NCI-H1417 treated with DMSO at 0.1 percent for 48 hours (cell line): Measurements from ENCODE around the gene STXBP6.
A peak's percentile ranks its signal among the peaks of the same experiment; 100 is the strongest.

Source experiments
- DNase-seq: peaks from one replicate; lab custom pipeline; 2025; lab: John Stamatoyannopoulos, UW

Gene STXBP6

GRCh38 chr14:25052385-25052784 is 2.4 kb upstream of the STXBP6 start:
- no peak for DNase-seq

GRCh38 chr14:25050269-25051150 is 563 bp upstream of the STXBP6 start:
- no peak for DNase-seq

- DNase-seq: no peak
Measured at GRCh38 chr14:25049093-25049567, 817 bp downstream of the STXBP6 start.

GRCh38 chr14:25048170-25049016 is 1.6 kb downstream of the STXBP6 start:
- no peak for DNase-seq

- DNase-seq: no peak
Measured at GRCh38 chr14:25046301-25046943, 3.5 kb downstream of the STXBP6 start.

- DNase-seq: no peak
Measured at GRCh38 chr14:25044106-25044698, 5.7 kb downstream of the STXBP6 start.

- no peak for DNase-seq
Measured at GRCh38 chr14:25042362-25043299, 7.3 kb downstream of the STXBP6 start.

GRCh38 chr14:25041898-25042297 is 8.0 kb downstream of the STXBP6 start:
- peak; percentile 87 for DNase-seq

GRCh38 chr14:25041484-25041883 is 8.5 kb downstream of the STXBP6 start:
- DNase-seq: peak; percentile 87

GRCh38 chr14:25039933-25040332 is 10.0 kb downstream of the STXBP6 start:
- DNase-seq: no peak

GRCh38 chr14:25038044-25038668 is 11.8 kb downstream of the STXBP6 start:
- DNase-seq: no peak

GRCh38 chr14:25037032-25037431 is 12.9 kb downstream of the STXBP6 start:
- no peak for DNase-seq

- no peak for DNase-seq
Measured at GRCh38 chr14:25034803-25035681, 14.9 kb downstream of the STXBP6 start.

GRCh38 chr14:25033358-25033757 is 16.6 kb downstream of the STXBP6 start:
- DNase-seq: no peak

GRCh38 chr14:25032092-25032784 is 17.7 kb downstream of the STXBP6 start:
- no peak for DNase-seq

- no peak for DNase-seq
Measured at GRCh38 chr14:25026476-25027137, 23.3 kb downstream of the STXBP6 start.

GRCh38 chr14:25019892-25020291 is 30.1 kb downstream of the STXBP6 start:
- no peak for DNase-seq

GRCh38 chr14:25017562-25017961 is 32.4 kb downstream of the STXBP6 start:
- no peak for DNase-seq
